Measurements from ENCODE around the gene PEX6. TPM values are rescaled to one million over a fixed set of nuclear protein-coding genes. Genes with fewer than 3 reads are reported as not detected.

PEX6 gene
- 5.6 to 8.7 TPM (median 7.5 TPM) in 3 replicates for polyA plus RNA-seq
- 3.3 TPM for polyA plus RNA-seq (2011; ENCODE audit: low read depth)
- polyA plus RNA-seq (2011; cell fraction: cytosol; rRNA removed): 4.6 and 7.6 TPM in 2 replicates
- polyA plus RNA-seq (2011; cell fraction: nucleus; rRNA removed): 15.7 and 18.5 TPM in 2 replicates
- 11.8 and 14.5 TPM in 2 replicates for polyA plus RNA-seq (2012; ENCODE audit: low replicate concordance)
- polyA minus RNA-seq: 10.1 to 16.9 TPM (median 14.6 TPM) in 3 replicates
- 17.5 TPM for polyA minus RNA-seq (2011; cell fraction: cytosol; rRNA and poly(A)+ RNA removed)
- polyA minus RNA-seq (2011; cell fraction: nucleus; rRNA and poly(A)+ RNA removed): 12.4 and 14.8 TPM in 2 replicates

GRCh38 chr6:42978839-42979522, at the start of gene PEX6:
Gene PEX6 (minus strand): TSS chr6:42979181. CDS start chr6:42979150, 31 bp downstream.
- Histone ChIP-seq H3K4me2 (ENCODE audit: control insufficient read depth, extremely low read depth, insufficient read depth, low read depth, low read length) (peak within 1 kb of the TSS; percentile 99), H3K4me3 (ENCODE audit: control insufficient read depth in 2 of 3, extremely low read depth in 1 of 3, insufficient read depth in 2 of 3, low read depth in 1 of 3, low read length in 3 of 3) (peak within 1 kb of the TSS; percentile 69 to 93 (median 93)), H3K9ac (ENCODE audit: control insufficient read depth, extremely low read depth, insufficient read depth, low read length) (peak within 1 kb of the TSS; percentile 87), H3K79me2 (ENCODE audit: control insufficient read depth, insufficient read depth, low read length) (peaks cover 20% of the 10 kb centered on the region), H3K9me1 (ENCODE audit: control insufficient read depth, extremely low read depth, insufficient read depth, low read length) (no peaks in the 10 kb centered on the region), H3K4me1 (ENCODE audit: control insufficient read depth, extremely low read depth, insufficient read depth, low read length) (peaks cover 32% of the 10 kb centered on the region), H3K27me3 (ENCODE audit: control insufficient read depth, extremely low read depth, insufficient read depth, low read length) (no peaks in the 10 kb centered on the region), H3K9me3 (ENCODE audit: control insufficient read depth, low read depth, low read length) (no peaks in the 10 kb centered on the region), H3K27ac (ENCODE audit: control insufficient read depth, insufficient read depth, low read length) (peak within 1 kb of the TSS; percentile 81), H3K36me3 (ENCODE audit: control insufficient read depth in 2 of 2, extremely low read depth in 1 of 2, insufficient read depth in 2 of 2, low read length in 2 of 2) (peaks cover 0 to 2% of the 10 kb centered on the region in 2 experiments), H4K20me1 (ENCODE audit: control insufficient read depth, extremely low read depth, insufficient read depth, low read length) (no peaks in the 10 kb centered on the region), H2AFZ (ENCODE audit: control insufficient read depth, low read length) (peak within 1 kb of the TSS; percentile 97)
- peak; percentile 75 for FAIRE-seq
- TF ChIP-seq EZH2 (IDR thresholded peaks at IDR 0.05; ENCODE audit: low read length) (no peak), CTCF (optimal IDR thresholded peaks at IDR 0.05 in 1 of 3, IDR thresholded peaks at IDR 0.05 in 1 of 3, conservative IDR thresholded peaks at IDR 0.05 in 1 of 3; ENCODE audit: extremely low read depth in 1 of 3, insufficient read depth in 2 of 3, low read length in 3 of 3) (peak in 1 of 3 experiments; percentile 1)
- dilution Hi-C loops (cut with MboI; ENCODE audit: extremely low pct_ligation_motif_present, low sequenced_read_pairs): no loop called here
- DNase-seq (ENCODE audit: low read depth, low spot score): peak; percentile 42

- FAIRE-seq: no peak
- Histone ChIP-seq H4K20me1 (ENCODE audit: control insufficient read depth, extremely low read depth, insufficient read depth, low read length) (no peaks in the 10 kb centered on the region), H3K4me2 (ENCODE audit: control insufficient read depth, extremely low read depth, insufficient read depth, low read depth, low read length) (no peak overlapping the region), H3K9ac (ENCODE audit: control insufficient read depth, extremely low read depth, insufficient read depth, low read length) (no peak overlapping the region), H3K4me3 (ENCODE audit: control insufficient read depth in 2 of 3, extremely low read depth in 1 of 3, insufficient read depth in 2 of 3, low read depth in 1 of 3, low read length in 3 of 3) (no peak overlapping the region), H3K36me3 (ENCODE audit: control insufficient read depth in 2 of 2, extremely low read depth in 1 of 2, insufficient read depth in 2 of 2, low read length in 2 of 2) (peaks cover 25 to 41% of the 10 kb centered on the region in 2 experiments), H2AFZ (ENCODE audit: control insufficient read depth, low read length) (no peak overlapping the region), H3K9me1 (ENCODE audit: control insufficient read depth, extremely low read depth, insufficient read depth, low read length) (no peaks in the 10 kb centered on the region), H3K9me3 (ENCODE audit: control insufficient read depth, low read depth, low read length) (no peaks in the 10 kb centered on the region), H3K4me1 (ENCODE audit: control insufficient read depth, extremely low read depth, insufficient read depth, low read length) (no peaks in the 10 kb centered on the region), H3K79me2 (ENCODE audit: control insufficient read depth, insufficient read depth, low read length) (peaks cover 37% of the 10 kb centered on the region), H3K27ac (ENCODE audit: control insufficient read depth, insufficient read depth, low read length) (no peak overlapping the region), H3K27me3 (ENCODE audit: control insufficient read depth, extremely low read depth, insufficient read depth, low read length) (no peaks in the 10 kb centered on the region)
- dilution Hi-C loops (cut with MboI; ENCODE audit: extremely low pct_ligation_motif_present, low sequenced_read_pairs): no loop called here
- TF ChIP-seq CTCF (optimal IDR thresholded peaks at IDR 0.05 in 1 of 3, IDR thresholded peaks at IDR 0.05 in 1 of 3, conservative IDR thresholded peaks at IDR 0.05 in 1 of 3; ENCODE audit: extremely low read depth in 1 of 3, insufficient read depth in 2 of 3, low read length in 3 of 3): no peak
- TF ChIP-seq EZH2 (IDR thresholded peaks at IDR 0.05; ENCODE audit: low read length): no peak
- DNase-seq (ENCODE audit: low read depth, low spot score): no peak
Measured at GRCh38 chr6:43026365-43026764, 47.4 kb upstream of the PEX6 start.

Measured in keratinocyte (primary cell).